Endothelial cell of hepatic sinusoid (primary cell): Measurements from ENCODE around the gene ANKRD55.
"Not testable (repeated sequence)": the region's sequence is repeated elsewhere in the genome, so short reads cannot be mapped to it uniquely, and the experiment has no call there.

ENCODE experiments used
- in situ Hi-C: cut with HindIII; loops from 2 replicates; pipeline ENCODE4 v1.10.0; 2017; ENCODE audit warnings: low sequenced_read_pairs

ANKRD55 gene

DNA sequence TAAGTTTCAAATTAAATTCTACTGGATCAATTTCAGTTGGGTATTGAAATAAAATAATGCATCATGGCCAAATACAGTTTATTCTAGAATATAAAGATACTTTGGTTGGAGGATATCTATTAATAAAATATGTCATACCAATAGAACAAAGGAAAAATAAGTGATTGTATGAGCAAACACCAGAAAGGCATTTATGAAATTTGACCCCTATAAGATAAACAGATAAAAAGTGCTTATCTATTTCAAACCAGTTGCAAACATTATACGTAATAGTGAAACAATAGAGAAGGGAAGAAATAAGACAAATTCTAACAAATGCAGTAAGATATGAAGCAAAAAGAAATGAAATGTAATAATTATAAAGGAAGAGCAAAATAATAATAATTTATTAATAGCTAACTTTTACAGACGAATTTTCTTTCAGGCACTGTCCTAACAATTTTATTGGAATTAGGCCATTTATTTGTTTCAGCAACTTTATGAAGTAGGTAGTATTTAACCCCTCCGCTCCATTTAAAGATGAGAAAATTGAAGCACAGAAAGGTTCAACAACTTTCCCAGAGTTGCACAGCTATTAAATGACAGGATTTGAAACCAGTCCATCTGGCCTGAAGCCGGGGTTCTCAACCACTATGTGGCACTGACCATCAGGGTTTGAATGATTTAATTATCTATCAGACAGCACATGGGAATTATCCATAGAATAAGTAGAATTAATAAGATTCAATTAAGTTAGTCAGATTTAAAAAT lies 20.8 kb downstream of the ANKRD55 start:
- in situ Hi-C loops = no loop called here

DNA sequence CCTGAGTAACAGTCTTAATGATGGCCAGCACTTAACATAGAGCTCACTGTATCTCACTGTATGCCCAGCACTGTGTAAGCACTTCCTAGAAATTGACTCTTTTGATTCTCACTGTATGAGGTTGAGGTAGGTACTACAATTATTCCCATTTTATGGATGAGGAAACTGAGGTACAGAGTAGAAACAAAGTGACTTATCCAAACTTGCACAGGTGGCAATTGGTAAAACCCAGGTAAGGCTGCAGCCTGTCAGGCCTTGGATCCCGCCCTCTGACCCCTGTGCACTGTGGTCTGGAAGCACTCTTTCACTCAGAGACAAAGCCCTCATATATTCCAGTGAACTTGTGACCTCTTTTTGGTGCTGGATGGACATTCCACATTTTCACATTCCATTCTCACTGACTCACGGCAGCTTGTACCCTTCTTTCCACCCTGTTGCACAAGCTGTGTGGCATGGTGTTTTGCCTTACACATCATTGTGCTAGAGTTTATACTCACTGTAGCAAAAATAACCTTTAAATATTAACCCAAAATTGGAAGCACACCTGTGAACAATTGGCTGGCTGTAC lies 21.7 kb downstream of the ANKRD55 start:
- in situ Hi-C loops = no loop called here

DNA sequence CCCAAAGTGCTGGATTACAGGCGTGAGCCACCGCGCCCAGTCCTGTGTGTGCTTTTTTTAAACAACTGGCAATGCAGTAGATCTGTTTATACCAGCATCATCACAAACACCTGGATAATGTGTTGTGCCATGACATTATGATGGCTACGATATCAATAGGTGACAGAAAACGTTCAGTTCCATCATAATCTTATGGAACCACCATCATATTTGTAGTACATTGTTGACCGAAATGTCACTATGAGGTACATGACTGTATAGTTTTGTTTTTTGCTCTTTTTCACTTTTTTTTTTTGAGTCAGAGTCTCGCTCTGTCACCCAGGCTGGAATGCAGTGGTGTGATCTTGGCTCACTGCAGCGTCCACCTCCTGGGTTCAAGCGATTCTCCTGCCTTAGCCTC lies 24.4 kb downstream of the ANKRD55 start:
- in situ Hi-C loops = no loop called here

DNA sequence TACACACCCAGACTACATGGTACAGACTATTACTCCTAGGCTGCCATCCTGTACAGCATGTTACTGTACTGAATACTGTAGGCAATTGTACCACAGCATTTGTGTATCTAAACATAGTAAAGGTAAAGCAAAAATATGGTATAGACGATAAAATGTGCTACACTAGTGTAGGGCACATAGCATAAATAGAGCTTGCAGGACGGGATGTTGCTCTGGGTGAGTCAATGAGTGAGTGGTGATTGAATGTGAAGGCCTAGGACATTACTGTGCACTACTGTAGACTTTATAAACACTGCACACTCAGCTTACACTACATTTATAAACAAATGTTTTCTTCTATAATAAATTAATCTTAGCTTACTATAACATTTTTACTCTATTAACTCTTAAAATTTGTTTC lies 25.6 kb downstream of the ANKRD55 start:
- in situ Hi-C loops = no loop called here

DNA sequence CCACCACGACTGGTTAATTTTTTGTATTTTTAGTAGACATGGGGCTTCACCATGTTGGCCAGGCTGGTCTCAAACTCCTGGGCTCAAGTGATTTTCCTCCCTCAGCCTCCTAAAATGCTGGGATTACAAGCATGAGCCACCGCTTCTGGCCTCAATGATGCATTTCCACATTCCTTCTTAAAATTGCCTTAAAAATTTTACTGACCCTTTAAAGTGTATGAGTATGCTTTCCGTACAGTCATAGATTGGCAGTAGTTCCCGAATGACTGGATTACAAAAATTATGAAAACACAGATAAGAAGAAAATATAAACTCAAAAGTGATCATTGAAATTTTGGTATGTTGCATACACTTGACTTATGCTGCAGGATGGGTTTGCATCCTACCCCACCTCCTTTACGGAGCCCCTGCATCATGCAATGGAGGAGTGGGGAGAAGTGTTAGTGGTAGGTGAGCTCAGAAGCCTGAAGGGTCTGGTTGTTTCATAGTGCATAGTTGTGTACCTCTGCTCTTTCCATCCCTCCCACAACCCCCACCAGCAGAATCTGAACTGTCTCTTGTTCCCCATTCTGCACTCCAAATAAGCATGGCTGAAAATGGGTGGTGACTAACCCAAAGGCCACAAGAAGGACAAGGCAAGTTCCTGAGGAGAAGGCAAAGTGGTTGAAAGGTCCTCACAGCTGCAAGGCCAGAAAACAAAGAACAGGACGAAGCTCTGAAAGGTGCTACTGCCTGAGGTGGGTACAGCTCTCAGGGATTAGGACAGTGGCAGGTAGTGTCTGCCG lies 26.8 kb downstream of the ANKRD55 start:
- in situ Hi-C loops = no loop called here

DNA sequence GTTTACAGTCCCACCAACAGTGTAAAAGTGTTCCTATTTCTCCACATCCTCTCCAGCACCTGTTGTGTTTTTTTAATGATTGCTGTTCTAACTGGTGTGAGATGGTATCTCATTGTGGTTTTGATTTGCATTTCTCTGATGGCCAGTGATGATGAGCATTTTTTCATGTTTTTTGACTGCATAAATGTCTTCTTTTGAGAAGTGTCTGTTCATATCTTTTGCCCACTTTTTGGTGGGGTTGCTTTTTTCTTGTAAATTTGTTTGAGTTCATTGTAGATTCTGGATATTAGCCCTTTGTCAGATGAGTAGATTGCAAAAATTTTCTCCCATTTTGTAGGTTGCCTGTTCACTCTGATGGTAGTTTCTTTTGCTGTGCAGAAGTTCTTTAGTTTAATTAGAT lies 29.2 kb downstream of the ANKRD55 start:
- in situ Hi-C loops = not testable (repeated sequence)

DNA sequence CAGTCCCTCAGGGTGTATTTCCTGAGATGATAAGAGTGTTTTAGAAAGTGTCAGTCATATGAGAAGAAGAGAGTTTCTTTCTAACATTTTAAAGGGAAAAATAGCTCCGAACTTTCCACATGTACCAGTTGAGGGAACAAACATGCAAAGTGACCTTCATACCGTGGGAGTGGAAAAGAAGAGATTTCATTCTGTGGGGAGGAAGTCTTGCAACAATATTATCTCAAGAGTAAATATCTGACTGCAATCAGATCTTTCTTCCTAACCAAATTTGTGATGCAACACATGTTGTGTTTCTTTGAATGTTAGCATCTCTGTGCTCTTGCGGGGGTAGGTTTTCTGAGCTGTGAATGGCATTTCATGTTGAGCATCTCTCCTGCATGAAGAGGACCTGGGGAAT lies 30.6 kb downstream of the ANKRD55 start:
- in situ Hi-C loops = no loop called here

DNA sequence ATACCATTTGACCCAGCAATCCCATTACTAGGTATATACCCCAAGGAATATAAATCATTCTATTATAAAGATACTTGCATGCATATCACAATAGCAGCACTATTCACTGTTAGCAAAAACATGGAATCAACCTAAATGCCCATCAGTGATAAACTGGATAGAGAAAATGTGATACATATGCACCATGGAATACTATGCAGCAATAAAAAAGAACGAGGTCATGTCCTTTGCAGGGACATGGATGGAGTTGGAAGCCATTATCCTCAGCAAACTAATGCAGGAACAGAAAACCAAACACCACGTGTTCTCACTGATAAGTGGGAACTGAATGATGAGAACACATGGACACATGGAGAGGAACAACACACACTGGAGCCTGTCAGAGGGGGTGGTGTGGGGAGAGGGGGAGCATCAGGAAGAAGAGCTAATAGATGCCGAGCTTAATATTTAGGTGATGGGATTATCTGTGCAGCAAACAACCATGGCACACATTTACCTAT lies 31.3 kb downstream of the ANKRD55 start:
- in situ Hi-C loops = not testable (repeated sequence)

DNA sequence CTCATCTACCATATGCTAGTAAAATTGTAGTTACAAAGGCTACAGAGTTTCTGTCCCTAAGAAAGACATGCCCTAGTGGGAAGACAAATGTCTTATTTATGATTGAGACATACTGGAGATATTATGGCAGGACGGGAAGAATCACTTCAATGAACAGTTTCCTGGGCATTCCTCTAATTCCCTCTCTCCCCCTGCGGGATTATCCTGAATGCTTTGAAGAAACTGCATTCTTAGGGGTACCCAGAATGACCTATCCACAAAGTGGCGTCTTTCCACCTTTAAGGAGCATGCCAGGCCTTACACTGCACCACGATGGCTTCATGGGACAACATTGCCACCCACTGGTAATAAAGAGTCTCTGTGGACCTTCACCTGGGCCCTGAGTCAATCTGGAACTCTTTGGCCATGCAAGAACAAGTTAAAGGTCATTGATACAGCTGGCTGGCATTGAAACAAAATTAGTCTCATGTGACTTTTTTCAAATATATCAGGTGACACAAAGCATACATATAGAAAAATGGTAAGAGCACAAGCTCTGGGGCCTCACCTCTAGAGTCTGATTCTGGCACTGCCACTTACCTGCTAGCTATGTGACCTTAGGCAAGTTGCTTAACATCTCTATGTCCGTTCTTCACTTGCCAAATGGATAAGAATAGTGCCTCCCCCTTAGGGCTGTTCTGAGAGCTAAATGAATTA lies 32.0 kb downstream of the ANKRD55 start:
- in situ Hi-C loops = no loop called here

DNA sequence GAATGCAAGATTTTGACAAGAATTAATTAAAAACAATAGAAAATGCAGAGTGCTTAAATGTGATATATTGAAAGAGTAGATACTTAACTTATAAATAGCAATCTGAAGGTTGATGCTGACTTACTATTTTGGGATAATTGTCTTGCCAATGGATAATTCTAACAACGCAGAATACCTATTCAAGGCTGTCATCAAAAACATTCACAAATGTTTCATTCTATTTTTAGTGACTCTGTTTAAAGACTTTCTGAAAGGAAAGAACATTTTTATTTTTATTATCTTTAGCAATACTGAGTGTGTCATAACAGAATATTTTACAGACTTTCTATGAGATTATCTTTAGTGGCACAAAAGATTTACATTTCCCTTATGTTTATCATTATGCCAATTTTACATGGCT lies 38.1 kb downstream of the ANKRD55 start:
- in situ Hi-C loops = no loop called here

DNA sequence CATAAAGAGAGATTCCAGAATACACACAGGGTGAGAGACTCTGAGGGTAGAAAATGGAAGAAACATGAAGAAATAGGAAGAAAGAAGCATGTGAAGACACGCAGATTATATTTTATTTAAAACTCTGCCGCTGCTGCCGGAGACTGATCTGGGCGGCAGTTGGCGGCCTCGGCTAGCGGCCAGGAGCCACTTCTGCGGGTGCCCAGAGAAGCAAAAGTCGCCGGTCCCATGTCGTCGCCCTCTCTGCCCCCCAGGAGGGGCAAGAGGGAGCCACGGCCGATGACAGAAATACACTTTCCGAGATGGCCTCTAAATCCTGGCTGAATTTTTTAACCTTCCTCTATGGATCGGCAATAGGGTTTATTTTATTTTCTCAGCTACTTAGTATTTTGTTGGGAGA lies 40.9 kb downstream of the ANKRD55 start:
- in situ Hi-C loops = no loop called here

DNA sequence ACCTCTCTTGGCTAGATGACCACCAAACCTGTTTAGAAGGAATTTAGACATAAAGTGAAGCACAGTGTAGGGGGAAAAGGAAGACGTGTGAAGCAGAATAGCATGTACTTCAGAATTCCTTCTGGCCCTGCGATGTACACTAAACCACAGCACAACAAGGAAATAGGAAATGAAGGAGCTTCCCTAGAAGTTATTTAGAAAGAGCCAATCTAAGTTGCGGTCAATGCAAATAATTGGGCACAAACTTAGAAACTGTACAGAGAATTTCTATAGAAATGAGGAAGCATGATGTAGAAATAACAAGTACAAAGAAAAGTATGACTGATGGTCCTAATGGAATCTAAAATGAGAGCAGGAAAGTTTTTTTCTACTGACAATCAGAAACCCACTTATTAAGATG lies 41.5 kb downstream of the ANKRD55 start:
- in situ Hi-C loops = no loop called here

DNA sequence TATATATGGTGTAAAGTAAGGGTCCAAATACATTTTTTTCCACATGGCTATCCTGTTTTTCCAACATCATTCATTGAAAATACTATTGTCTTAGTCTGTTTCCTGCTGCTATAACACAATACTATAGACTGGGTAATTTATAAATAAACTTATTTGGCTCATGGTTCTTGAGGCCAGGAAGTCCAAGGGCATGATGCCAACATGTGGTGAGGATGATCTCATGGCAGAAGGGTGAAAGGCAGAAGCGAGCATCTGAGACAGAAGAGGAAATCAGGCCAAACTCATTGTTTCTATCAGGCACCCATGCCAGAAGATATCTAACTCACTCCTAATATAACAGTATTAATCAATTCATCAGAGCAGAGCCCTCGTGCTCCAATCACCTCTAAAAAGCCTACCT lies 42.6 kb downstream of the ANKRD55 start:
- in situ Hi-C loops = no loop called here

DNA sequence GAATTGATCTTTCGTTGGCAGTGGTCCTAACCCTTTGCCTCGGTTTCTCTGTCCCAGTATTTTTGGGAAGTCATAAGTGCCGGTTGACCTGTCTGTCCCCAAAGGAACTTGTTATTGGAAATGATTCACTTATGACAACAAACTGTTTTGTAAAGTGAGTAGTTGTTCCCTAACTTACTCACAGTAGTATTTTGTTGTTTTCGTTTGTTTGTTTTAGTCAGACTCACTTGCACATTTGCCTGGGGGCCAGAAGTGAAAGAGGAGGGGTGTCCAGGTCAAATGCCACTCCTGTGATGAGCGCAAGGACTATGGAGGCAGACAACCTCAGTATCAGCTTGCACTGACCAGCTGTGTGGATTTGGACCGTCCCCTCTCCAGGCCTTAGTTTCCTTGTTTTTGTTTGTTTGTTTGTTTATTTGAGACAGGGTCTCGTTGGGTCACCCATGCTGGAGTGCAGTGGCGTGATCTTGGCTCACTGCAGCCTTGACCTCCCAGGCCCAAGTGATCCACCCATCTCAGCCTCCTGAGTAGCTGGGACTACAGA lies 47.3 kb downstream of the ANKRD55 start:
- in situ Hi-C loops = no loop called here

DNA sequence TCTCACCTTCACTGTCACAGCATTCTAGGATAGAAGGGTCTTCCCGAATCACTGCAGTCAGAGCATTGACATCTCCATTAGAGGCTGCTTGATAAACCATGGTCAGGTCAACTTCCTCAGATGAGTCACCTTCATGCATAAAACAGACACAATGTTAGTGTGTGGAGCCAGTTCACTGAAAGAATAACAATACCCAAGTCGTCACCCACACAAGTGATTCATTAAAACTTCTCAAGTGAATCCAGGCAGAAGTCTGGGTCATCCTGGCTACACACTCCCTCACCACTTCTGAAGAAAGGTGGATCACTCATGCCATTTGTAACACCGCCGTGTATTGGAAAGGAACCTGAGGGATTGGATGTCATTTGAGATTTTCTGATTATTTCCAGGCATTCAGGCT lies 49.6 kb downstream of the ANKRD55 start:
- in situ Hi-C loops = no loop called here

DNA sequence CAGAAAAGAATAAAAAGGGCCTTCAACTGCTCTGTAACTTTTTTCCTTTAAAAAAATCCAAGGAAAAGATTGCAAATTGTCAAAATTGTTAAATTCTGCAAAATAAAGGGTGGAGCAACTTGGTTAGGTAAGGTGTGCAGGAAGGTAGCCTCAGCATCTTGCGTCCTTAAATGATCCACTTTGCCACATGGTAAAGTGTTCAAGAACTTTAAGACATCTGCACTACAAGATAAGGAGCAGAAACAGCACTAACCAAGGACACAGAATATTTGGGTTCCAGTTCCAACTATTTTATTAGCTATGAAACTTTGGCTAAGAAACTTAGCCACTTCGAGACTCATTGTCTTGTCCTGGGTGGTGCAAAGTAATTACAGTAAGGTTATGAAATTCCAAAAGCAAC lies 53.7 kb downstream of the ANKRD55 start:
- in situ Hi-C loops = no loop called here

DNA sequence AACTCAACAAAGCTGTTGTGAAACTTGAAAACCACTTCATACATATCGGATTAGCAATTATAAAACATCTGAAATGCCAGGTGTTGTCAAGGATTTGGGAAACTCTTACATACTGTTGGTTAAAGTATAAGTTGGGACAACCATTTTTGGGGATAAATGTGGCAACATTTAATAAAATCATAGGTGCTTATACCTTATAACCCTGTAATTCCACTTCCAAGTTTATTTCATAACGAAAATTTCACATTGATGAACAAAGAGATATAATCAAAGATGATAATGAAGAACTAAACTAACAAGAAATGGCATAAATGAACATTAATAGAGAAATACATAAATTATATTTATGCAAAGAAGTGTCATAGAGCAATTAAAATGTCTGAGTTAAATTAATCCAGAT lies 54.3 kb downstream of the ANKRD55 start:
- in situ Hi-C loops = no loop called here

DNA sequence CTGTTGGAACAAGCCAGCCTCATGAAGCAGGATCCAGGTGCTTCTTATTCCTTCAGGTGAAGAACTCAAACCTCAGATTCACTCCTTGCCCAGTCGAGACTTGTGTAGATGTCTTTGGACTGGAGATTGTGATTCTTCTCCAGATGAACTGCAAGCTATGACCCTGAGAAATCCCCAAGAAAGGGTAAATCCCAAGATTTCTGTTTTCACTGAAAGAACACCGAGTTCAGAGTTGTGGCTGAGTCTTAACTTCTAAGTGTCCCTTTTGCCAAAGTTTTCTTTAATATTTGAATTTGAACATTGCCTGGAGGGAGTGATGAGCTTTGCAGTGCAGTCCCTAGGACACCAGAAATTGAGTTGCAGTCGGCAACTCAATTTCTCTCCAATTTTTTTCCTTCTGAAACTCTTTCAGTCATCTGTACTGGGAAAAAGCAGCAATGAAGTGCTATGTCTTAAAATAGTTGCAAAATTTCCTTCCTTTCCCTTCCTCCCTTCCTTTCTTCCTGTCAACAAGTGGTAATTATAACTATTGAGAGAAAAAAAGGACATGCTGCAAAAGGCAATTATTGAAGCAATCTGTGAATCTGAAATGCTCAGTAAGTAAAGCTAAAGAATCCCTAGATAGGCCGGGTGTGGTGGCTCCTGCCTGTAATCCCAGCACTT lies 56.1 kb downstream of the ANKRD55 start:
- in situ Hi-C loops = no loop called here

DNA sequence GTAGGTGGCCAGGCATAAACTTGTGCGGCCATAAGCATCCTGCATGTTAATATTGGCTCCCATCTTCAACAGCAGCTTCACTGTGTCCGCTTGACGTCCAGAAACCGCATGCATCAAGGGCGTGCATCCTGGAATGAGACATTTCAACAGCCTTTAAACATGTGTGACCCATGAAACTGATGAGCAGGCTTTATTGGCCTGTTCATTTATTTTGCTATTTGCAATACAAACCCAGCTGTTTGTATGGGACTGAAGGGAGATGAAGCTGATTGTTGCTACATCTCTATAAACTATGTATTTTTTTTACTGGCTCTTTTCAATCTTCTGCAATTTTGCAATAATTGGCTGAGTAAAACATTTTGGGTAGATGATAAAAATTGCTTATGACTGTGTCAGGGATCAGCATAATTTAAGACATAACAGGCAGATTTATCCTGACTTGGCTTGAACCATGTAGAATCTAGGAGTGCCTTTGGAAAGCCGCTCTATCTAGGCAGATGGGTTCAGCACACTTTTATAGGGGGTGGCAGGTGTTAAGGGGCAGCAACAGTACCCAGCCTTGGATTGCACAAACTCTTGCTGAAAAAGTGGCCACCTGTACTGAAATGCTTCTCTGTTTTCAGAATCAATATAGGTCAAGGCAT lies 56.9 kb downstream of the ANKRD55 start:
- in situ Hi-C loops = no loop called here

DNA sequence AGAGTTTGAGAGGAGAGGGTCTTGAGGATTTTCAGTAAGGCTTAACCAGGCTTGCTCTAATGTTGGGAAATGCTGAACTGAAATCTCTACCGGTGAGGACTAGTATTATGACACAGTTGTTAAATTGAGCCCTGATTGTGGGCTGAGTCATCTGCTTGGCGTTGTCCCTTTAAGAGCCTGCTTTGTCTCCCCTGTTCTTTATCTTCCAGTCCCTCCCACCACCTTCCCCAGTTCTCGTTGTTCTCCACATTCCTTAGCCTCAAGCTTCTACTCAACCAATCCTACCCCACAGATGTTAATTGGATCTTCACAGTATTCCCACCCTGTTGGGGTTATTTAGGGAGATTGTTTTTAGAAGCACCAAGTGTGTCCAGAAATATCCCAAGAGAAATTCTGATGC lies 57.6 kb downstream of the ANKRD55 start:
- in situ Hi-C loops = no loop called here
